SH-SY5Y (cell line): Measurements from ENCODE around the gene REPIN1.

Experiments
- GATA2 ChIP-seq: IDR thresholded peaks from 2 replicates; pipeline ENCODE4 v1.6.1; 2011; ENCODE audit warnings: mild to moderate bottlenecking, low read depth, low read length
- GATA3 ChIP-seq: IDR thresholded peaks from 2 replicates; pipeline ENCODE4 v1.6.1; 2011; ENCODE audit warnings: low read depth, mild to moderate bottlenecking, low read length, moderate library complexity

GRCh38 chr7:150400008-150400787 lies 31.6 kb downstream of the REPIN1 start:
- TF ChIP-seq GATA2 (no peak; the same call in 1 of the 2 replicates), GATA3 (no peak)
